Measurements from ENCODE around the gene CARM1.
A peak's percentile ranks its signal among the peaks of the same experiment; 100 is the strongest.
"Not testable (repeated sequence)": the region's sequence is repeated elsewhere in the genome, so short reads cannot be mapped to it uniquely, and the experiment has no call there.

Gene CARM1

GRCh38 chr19:10945264-10945663, 73.9 kb downstream of the CARM1 start:
- no peaks in the 10 kb centered on the region for H3K36me3 ChIP-seq (replicated peaks; ENCODE audit: insufficient read depth, low read length)
- H3K4me2 ChIP-seq (ENCODE audit: low read depth, low read length), result no peak overlapping the region
- no peaks in the 10 kb centered on the region for H3K9me3 ChIP-seq (replicated peaks; ENCODE audit: insufficient read depth, low read length)
- TF ChIP-seq CTCF (IDR thresholded peaks at IDR 0.05; ENCODE audit: low read length) (no peak), EZH2phosphoT487 (IDR thresholded peaks at IDR 0.05; ENCODE audit: low read length) (no peak)
- no peaks in the 10 kb centered on the region for H3K9me2 ChIP-seq (replicated peaks; ENCODE audit: insufficient read depth, low read length)
- peaks cover 11% of the 10 kb centered on the region for H3K4me1 ChIP-seq (ENCODE audit: low read length)
- H3K9ac ChIP-seq (ENCODE audit: low read length), result no peak overlapping the region
- no peak overlapping the region for H2AFZ ChIP-seq (ENCODE audit: low read length)
- H3K27ac ChIP-seq (ENCODE audit: low read length), result no peak overlapping the region
- H4K20me1 ChIP-seq (ENCODE audit: insufficient read depth, low read length), result no peaks in the 10 kb centered on the region
- H3K27me3 ChIP-seq (replicated peaks; ENCODE audit: insufficient read depth, low read length), result no peaks in the 10 kb centered on the region
- peaks cover 9% of the 10 kb centered on the region for H3F3A ChIP-seq (ENCODE audit: insufficient read depth, low read length)
- H3K4me3 ChIP-seq (ENCODE audit: low read length), result no peak overlapping the region
- H3K79me2 ChIP-seq (ENCODE audit: low read length), result no peaks in the 10 kb centered on the region
- no peak for DNase-seq

GRCh38 chr19:10946958-10947657, 75.8 kb downstream of the CARM1 start:
- no peaks in the 10 kb centered on the region for H3K9me2 ChIP-seq (replicated peaks; ENCODE audit: insufficient read depth, low read length)
- DNase-seq, result no peak
- TF ChIP-seq EZH2phosphoT487 (IDR thresholded peaks at IDR 0.05; ENCODE audit: low read length) (no peak), CTCF (IDR thresholded peaks at IDR 0.05; ENCODE audit: low read length) (no peak), EZH2 (optimal IDR thresholded peaks at IDR 0.05; ENCODE audit: low read depth, low read length) (no peak)
- H3K4me1 ChIP-seq (ENCODE audit: low read length), result no peaks in the 10 kb centered on the region
- H3K27me3 ChIP-seq (replicated peaks; ENCODE audit: insufficient read depth, low read length), result no peaks in the 10 kb centered on the region
- H3K4me3 ChIP-seq (ENCODE audit: low read length), result no peak overlapping the region
- H3K36me3 ChIP-seq (replicated peaks; ENCODE audit: insufficient read depth, low read length), result no peaks in the 10 kb centered on the region
- H3K9me3 ChIP-seq (replicated peaks; ENCODE audit: insufficient read depth, low read length), result no peaks in the 10 kb centered on the region
- H3K9ac ChIP-seq (ENCODE audit: low read length), result no peak overlapping the region
- no peak overlapping the region for H3K4me2 ChIP-seq (ENCODE audit: low read depth, low read length)
- H3K27ac ChIP-seq (ENCODE audit: low read length), result no peak overlapping the region
- no peaks in the 10 kb centered on the region for H3K79me2 ChIP-seq (ENCODE audit: low read length)
- H2AFZ ChIP-seq (ENCODE audit: low read length), result no peak overlapping the region
- no peaks in the 10 kb centered on the region for H4K20me1 ChIP-seq (ENCODE audit: insufficient read depth, low read length)
- no peaks in the 10 kb centered on the region for H3F3A ChIP-seq (ENCODE audit: insufficient read depth, low read length)

DNA sequence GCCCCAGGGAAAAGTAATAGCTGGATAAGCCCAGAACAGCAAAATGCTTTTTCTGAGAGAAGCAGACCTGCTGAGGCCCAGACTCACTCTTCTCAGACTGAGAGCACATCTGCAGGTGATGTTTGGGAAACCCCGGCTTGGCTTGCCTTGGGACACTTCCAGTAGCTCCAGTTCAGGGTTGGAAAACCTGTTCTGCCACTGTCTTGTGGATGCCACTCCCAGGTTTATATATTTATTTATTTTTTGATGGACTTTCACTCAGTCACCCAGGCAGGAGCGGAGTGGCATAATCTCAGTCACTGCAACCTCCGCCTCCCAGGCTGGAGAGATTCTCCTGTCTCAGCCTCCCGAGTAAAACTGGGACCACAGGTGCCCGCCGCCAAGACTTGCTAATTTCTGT, 81.5 kb downstream of the CARM1 start:
- H3F3A ChIP-seq (ENCODE audit: insufficient read depth, low read length), result no peaks in the 10 kb centered on the region
- H2AFZ ChIP-seq (ENCODE audit: low read length), result no peak overlapping the region
- no peak overlapping the region for H3K9ac ChIP-seq (ENCODE audit: low read length)
- no peak for TF ChIP-seq CTCF (IDR thresholded peaks at IDR 0.05; ENCODE audit: low read length)
- TF ChIP-seq EZH2 (optimal IDR thresholded peaks at IDR 0.05; ENCODE audit: low read depth, low read length), result no peak
- no peak for TF ChIP-seq EZH2phosphoT487 (IDR thresholded peaks at IDR 0.05; ENCODE audit: low read length)
- H3K27ac ChIP-seq (ENCODE audit: low read length), result no peak overlapping the region
- no peaks in the 10 kb centered on the region for H3K4me1 ChIP-seq (ENCODE audit: low read length)
- no peak overlapping the region for H3K4me2 ChIP-seq (ENCODE audit: low read depth, low read length)
- H3K9me2 ChIP-seq (replicated peaks; ENCODE audit: insufficient read depth, low read length), result no peaks in the 10 kb centered on the region
- H3K27me3 ChIP-seq (replicated peaks; ENCODE audit: insufficient read depth, low read length), result no peaks in the 10 kb centered on the region
- H3K79me2 ChIP-seq (ENCODE audit: low read length), result no peaks in the 10 kb centered on the region
- H3K36me3 ChIP-seq (replicated peaks; ENCODE audit: insufficient read depth, low read length), result no peaks in the 10 kb centered on the region
- no peak for DNase-seq
- no peaks in the 10 kb centered on the region for H3K9me3 ChIP-seq (replicated peaks; ENCODE audit: insufficient read depth, low read length)
- no peak overlapping the region for H3K4me3 ChIP-seq (ENCODE audit: low read length)
- no peaks in the 10 kb centered on the region for H4K20me1 ChIP-seq (ENCODE audit: insufficient read depth, low read length)

DNA sequence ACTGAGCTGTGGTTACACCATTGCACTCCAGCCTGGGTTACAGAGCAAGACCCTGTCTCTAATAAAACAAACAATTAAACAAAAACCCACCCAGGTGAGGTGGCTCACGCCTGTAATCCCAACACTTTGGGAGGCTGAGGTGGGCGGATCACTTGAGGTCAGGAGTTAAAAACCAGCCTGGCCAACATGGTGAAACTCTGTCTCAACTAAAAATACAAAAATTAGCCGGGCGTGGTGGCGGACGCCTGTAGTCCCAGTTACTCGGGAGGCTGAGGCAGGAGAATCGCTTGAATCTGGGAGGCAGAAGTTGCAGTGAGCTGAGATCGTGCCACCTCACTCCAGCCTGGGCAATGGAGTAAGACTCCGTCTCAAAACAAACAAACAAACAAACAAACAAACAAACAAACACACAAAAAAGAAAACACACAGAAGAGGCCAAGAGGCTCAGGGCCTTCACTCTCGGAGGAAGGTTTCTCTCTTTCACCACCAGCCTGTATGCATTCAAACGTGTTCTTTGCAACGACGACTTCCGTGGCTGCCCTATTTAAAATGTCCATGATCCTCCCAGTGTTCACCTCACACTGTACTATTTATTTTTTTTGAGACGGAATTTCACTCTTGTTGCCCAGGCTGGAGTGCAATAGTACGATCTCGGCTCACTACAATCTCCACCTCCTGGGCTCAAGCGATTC, 88.1 kb downstream of the CARM1 start:
- H3K79me2 ChIP-seq (ENCODE audit: low read length), result peaks cover 37% of the 10 kb centered on the region
- H4K20me1 ChIP-seq (ENCODE audit: insufficient read depth, low read length); H3K9me2 ChIP-seq (replicated peaks; ENCODE audit: insufficient read depth, low read length); H2AFZ ChIP-seq (ENCODE audit: low read length); H3K9ac ChIP-seq (ENCODE audit: low read length); H3K27me3 ChIP-seq (replicated peaks; ENCODE audit: insufficient read depth, low read length); H3K27ac ChIP-seq (ENCODE audit: low read length); H3K36me3 ChIP-seq (replicated peaks; ENCODE audit: insufficient read depth, low read length); H3K9me3 ChIP-seq (replicated peaks; ENCODE audit: insufficient read depth, low read length); DNase-seq: not testable (repeated sequence)
- peaks cover 24% of the 10 kb centered on the region for H3F3A ChIP-seq (ENCODE audit: insufficient read depth, low read length)
- H3K4me1 ChIP-seq (ENCODE audit: low read length), result peaks cover 19% of the 10 kb centered on the region
- H3K4me3 ChIP-seq (ENCODE audit: low read length), result peak overlapping the region; percentile 86; the same call in 1 of the 2 replicates
- peak overlapping the region; percentile 60; the same call in 1 of the 2 replicates for H3K4me2 ChIP-seq (ENCODE audit: low read depth, low read length)

Data from MM.1S (cell line).